Nephron (organoid): ENCODE measurements around the gene CDK18.

Source experiments
- H3K27ac Mint-ChIP-seq, 3 experiments: 2 replicates each; pipeline ENCODE4 v1.8.0; 2020; ENCODE audit warnings: mixed read lengths in 3 of 3, mild to moderate bottlenecking in 2 of 3, moderate library complexity in 1 of 3
- H3K27me3 Mint-ChIP-seq: 2 replicates; pipeline ENCODE4 v1.8.0; 2021; ENCODE audit warnings: low read depth, mild to moderate bottlenecking, moderate library complexity, mixed read lengths
- H3K36me3 Mint-ChIP-seq: 2 replicates; pipeline ENCODE4 v1.8.0; 2020; ENCODE audit warnings: low read depth, mixed read lengths
- H3K4me1 Mint-ChIP-seq: 2 replicates; pipeline ENCODE4 v1.8.0; 2020; ENCODE audit warnings: mixed read lengths
- H3K4me3 Mint-ChIP-seq, 3 experiments: 2 replicates each; pipeline ENCODE4 v1.8.0; 2020; ENCODE audit warnings: mild to moderate bottlenecking in 3 of 3, mixed read lengths in 3 of 3, moderate library complexity in 2 of 3
- H3K9me3 Mint-ChIP-seq: 2 replicates; pipeline ENCODE4 v1.8.0; 2020; ENCODE audit warnings: mixed read lengths
- CTCF ChIP-seq, 3 experiments: fragments of 200-600 bp; sonication (generic); IDR thresholded peaks; one replicate each; pipeline ENCODE4 v1.5.0; 2021; ENCODE audit warnings: antibody characterized with exemption in 3 of 3; ENCODE audit not compliant: unreplicated experiment in 3 of 3

CDK18 gene

DNA sequence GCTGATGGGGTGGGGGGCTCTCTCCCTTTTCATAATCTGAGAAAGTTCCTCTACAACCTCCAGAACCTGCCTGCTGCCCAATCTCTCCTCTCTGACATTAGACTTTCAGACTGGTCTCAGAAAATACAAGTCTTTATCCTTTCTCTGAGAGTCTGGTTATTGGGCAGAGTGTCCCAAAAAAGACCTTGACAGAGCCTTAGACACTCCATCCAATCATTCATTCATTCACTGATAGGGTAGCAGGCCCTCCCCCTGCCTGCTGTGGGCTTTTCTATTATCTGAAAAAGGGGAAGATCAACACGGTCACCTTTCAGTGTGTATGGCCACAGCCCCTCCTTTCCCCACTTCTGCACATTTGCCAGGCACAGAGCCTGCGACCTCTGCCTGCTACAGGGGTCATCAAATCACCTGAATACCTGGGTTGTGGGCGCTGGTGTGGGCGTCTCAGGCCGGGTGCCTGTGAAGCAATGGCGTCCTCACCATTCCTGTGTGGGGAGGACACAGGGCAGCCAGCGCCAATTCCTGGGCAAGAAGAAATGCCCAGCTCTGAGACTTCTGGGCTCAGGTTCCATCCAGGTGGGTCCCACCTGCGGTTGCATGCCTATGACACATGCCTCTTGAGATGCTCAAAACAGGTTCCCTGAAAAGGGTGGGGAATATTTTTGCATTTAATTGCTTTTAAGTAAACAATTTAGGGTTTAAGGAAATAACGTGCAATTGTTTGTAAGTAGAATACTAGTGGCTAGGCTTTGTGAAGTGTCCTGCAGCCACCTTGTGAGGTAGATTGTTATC, 74.5 kb downstream of the CDK18 start:
- H3K27ac Mint-ChIP-seq, result no peak overlapping the region
- H3K9me3 Mint-ChIP-seq, result no peaks in the 10 kb centered on the region
- H3K4me1 Mint-ChIP-seq, result peaks cover 19% of the 10 kb centered on the region
- TF ChIP-seq CTCF (IDR thresholded peaks at IDR 0.05; ENCODE audit: unreplicated experiment in 3 of 3), result no peak
- peaks cover 65% of the 10 kb centered on the region for H3K27me3 Mint-ChIP-seq
- H3K36me3 Mint-ChIP-seq, result no peaks in the 10 kb centered on the region
- H3K4me3 Mint-ChIP-seq, result no peak overlapping the region

DNA sequence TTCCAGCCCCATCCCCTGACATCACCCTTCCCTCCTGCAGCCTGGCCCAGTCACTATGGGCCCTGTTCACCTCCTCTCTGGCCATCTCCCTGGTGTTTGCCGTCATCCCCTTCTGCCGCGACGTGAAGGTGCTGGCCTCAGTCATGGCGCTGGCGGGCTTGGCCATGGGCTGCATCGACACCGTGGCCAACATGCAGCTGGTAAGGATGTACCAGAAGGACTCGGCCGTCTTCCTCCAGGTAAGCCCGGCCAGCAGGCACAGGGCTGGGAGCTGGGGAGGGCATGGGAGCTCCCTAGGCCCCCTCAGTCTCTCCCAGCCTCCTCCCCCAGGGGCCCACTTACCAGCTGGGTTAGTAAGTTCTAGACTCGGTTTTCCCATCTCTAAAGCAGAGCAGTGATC, 75.2 kb downstream of the CDK18 start:
- Mint-ChIP-seq H3K4me1 (peaks cover 19% of the 10 kb centered on the region), H3K9me3 (no peaks in the 10 kb centered on the region), H3K27me3 (peaks cover 60% of the 10 kb centered on the region), H3K4me3 (no peak overlapping the region), H3K27ac (no peak overlapping the region), H3K36me3 (no peaks in the 10 kb centered on the region)
- no peak for TF ChIP-seq CTCF (IDR thresholded peaks at IDR 0.05; ENCODE audit: unreplicated experiment in 3 of 3)

DNA sequence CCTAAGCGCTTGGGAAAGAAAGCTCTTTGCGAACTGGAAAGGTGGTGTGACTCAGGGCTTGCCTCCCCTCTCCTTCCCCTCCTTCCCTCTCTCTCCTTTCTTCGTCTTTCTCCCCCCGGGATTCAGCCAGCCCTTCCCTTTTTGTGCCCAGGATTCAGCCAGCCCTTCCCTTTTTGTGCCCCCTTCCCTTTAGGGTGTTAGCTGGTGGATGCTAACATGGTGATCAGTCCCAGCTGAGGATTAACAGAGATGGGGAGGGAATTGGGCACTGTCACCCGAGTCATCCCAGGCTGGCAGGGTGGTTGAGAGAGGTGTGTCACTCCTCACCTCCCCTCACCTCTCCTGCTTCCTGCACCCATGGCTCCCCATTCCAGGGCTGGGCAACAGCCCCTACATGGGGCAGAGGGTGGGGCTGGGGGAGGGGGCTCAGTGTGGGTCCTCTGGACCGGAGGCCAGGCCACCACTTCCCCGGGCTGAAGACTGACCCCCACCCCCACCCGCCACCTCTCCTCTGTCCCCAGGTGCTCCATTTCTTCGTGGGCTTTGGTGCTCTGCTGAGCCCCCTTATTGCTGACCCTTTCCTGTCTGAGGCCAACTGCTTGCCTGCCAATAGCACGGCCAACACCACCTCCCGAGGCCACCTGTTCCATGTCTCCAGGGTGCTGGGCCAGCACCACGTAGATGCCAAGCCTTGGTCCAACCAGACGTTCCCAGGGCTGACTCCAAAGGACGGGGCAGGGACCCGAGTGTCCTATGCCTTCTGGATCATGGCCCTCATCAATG, 75.9 kb downstream of the CDK18 start:
- peaks cover 19% of the 10 kb centered on the region for H3K4me1 Mint-ChIP-seq
- H3K4me3 Mint-ChIP-seq, result no peak overlapping the region
- no peak overlapping the region for H3K27ac Mint-ChIP-seq
- peaks cover 57% of the 10 kb centered on the region for H3K27me3 Mint-ChIP-seq
- no peaks in the 10 kb centered on the region for H3K36me3 Mint-ChIP-seq
- no peaks in the 10 kb centered on the region for H3K9me3 Mint-ChIP-seq
- no peak for TF ChIP-seq CTCF (IDR thresholded peaks at IDR 0.05; ENCODE audit: unreplicated experiment in 3 of 3)

- Mint-ChIP-seq H3K9me3 (no peaks in the 10 kb centered on the region), H3K27ac (no peak overlapping the region), H3K4me1 (peaks cover 19% of the 10 kb centered on the region), H3K36me3 (no peaks in the 10 kb centered on the region), H3K27me3 (peaks cover 52% of the 10 kb centered on the region), H3K4me3 (no peak overlapping the region)
- TF ChIP-seq CTCF (IDR thresholded peaks at IDR 0.05; ENCODE audit: unreplicated experiment in 3 of 3), result no peak
Observed at GRCh38 chr1:205580923-205581180, 76.4 kb downstream of the CDK18 start.

DNA sequence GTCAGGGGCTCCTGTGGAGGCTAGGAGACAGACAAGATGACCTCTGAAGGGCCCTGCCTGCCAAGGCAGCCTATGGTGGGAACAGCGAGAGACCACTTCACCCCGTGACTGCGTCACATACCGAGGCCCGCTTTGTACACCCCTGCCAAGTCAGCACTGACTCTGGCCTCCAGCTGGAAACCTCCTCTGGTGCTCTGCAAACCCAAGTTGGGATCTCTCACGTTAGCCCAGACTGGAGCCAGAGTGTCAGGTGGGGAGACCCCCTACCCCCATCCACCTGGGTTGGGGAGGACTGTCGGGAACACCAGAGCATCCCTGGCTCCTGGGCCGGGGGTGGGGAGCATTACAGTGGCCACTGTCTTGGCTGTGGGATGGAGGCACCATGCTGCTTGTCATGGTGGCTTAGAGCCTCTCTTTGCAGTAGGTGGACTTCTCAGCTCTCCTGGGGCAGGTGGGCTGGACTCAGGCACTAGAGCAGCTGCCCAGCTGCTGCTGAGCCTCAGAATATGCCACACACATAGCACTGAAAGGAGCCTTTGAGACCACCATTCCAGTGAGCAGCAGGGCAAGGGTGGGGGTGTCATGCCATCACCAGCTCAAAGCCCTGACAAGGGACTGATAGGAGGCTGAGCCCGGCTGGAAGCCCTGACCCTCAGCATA, 77.0 kb downstream of the CDK18 start:
- H3K4me1 Mint-ChIP-seq, result peaks cover 19% of the 10 kb centered on the region
- H3K27me3 Mint-ChIP-seq, result peaks cover 47% of the 10 kb centered on the region
- H3K4me3 Mint-ChIP-seq, result no peak overlapping the region
- no peaks in the 10 kb centered on the region for H3K9me3 Mint-ChIP-seq
- TF ChIP-seq CTCF (IDR thresholded peaks at IDR 0.05; ENCODE audit: unreplicated experiment in 3 of 3), result no peak
- no peaks in the 10 kb centered on the region for H3K36me3 Mint-ChIP-seq
- peak overlapping the region in 1 of 3 experiments; percentile 55 for H3K27ac Mint-ChIP-seq
